Kidney (tissue), 14 donors: ENCODE results near the gene NFKBIB. TPM values are rescaled to one million over a fixed set of nuclear protein-coding genes. Genes with fewer than 3 reads are reported as not detected.

ENCODE experiments used
- DNase-seq, 5 donors: peaks; one replicate each; pipeline ENCODE4 v3.0.0-alpha.2; 2013 to 2020
- FAIRE-seq: peaks from 2 replicates; lab custom pipeline; 2012; peaks lifted over from hg19 to GRCh38; lab: Jason Lieb, UNC
- H3K27ac ChIP-seq, 2 donors: one replicate each; pipeline ENCODE4 v1.7.0; 2013; ENCODE audit warnings: low read depth in 2 of 2, low read length in 2 of 2, inconsistent platforms in 1 of 2
- H3K27me3 ChIP-seq: one replicate; pipeline ENCODE4 v1.7.1; 2013; ENCODE audit warnings: low read length, inconsistent platforms; ENCODE audit not compliant: control insufficient read depth, insufficient read depth
- H3K36me3 ChIP-seq, 3 donors: one replicate each; pipeline versions ENCODE4 v1.7.0 to v1.7.1; 2013; ENCODE audit warnings: low read length in 3 of 3, control low read depth in 1 of 3, inconsistent platforms in 1 of 3; ENCODE audit not compliant: insufficient read depth in 3 of 3, control insufficient read depth in 2 of 3
- H3K4me1 ChIP-seq, 3 donors: one replicate each; pipeline versions ENCODE4 v1.7.0 to v1.7.1; 2013; ENCODE audit warnings: low read length in 3 of 3, inconsistent platforms in 1 of 3, low read depth in 1 of 3; ENCODE audit not compliant: control insufficient read depth in 2 of 3, insufficient read depth in 2 of 3
- H3K4me3 ChIP-seq, 3 donors: one replicate each; pipeline versions ENCODE4 v1.7.0 to v1.8.1; 2013; ENCODE audit warnings: low read length in 3 of 3, control low read depth in 1 of 3, inconsistent platforms in 1 of 3
- H3K9ac ChIP-seq, 3 donors: one replicate each; pipeline versions ENCODE4 v1.7.0 to v1.7.1; 2013; ENCODE audit warnings: low read length in 3 of 3, control low read depth in 1 of 3, inconsistent platforms in 1 of 3
- H3K9me3 ChIP-seq, 3 donors: one replicate each; pipeline versions ENCODE4 v1.7.0 to v1.7.1; 2013; ENCODE audit warnings: low read length in 3 of 3, control low read depth in 1 of 3, inconsistent platforms in 1 of 3; ENCODE audit not compliant: control insufficient read depth in 2 of 3, insufficient read depth in 1 of 3
- intact Hi-C: fragments of 100-400 bp; cut with DNase I; formaldehyde crosslinking; loops from one replicate; pipeline ENCODE4 v1.11.1; 2022
- polyA plus RNA-seq: library from polyadenylated mRNA; stranded (reverse); fragments of 350-450 nt; fragmentation: Illumina TruSeq; extraction: RNeasy Lipid Tissue Mini Kit (QIAGEN cat#74804); gene quantifications from one replicate; pipeline ENCODE4 v1.2.3, GENCODE V29; 2014; ENCODE audit warnings: low read depth, low replicate concordance; ENCODE audit not compliant: insufficient read depth
- total RNA-seq: library from RNA; stranded (reverse); fragmentation: NEBNext Ultra II Directional; extraction: Animal tissue kit (Norgen Biotek cat#: 25700); gene quantifications from one replicate; pipeline ENCODE4 v1.2.1, GENCODE V29; 2021
- TF ChIP-seq, protein P1 (sequence below): IDR thresholded peaks from 3 replicates; pipeline ENCODE4 v1.5.1; 2012; ENCODE audit warnings: mild to moderate bottlenecking, moderate library complexity, borderline replicate concordance; ENCODE audit not compliant: insufficient read depth; ENCODE audit errors: extremely low read depth
- donor health status: control.
- donor health status: control.
- donor health status: control.
- donor health status: control.
- donor health status: control.
- donor health status: DM: yes; HTN: yes; CAD: no.
- donor health status: Normal renal cell carcinoma (clear cell type).

Gene NFKBIB
- total and polyA plus RNA-seq, 2 donors from 2014 or later = 23.2 to 37.6 TPM

DNA sequence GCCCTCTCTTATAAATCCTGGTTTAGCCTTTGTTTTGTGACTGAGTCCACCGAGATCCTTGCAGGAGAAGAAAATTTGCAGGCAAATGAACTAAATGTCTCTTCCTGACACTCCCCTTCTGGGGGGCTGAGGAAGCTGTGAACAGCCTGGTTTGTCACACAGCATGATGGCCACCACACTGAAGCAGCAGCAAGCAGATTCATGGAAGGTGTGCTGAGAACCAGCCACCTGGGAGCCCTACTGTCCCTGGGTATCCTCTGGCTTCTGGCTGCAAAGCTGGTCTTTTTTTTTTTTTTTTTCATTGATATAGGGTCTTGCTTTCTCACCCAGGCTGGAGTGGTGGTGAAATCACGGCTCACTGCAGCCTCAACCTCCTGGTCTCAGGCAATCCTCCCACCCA lies 42.2 kb downstream of the NFKBIB start:
- Histone ChIP-seq H3K27ac (no peak overlapping the region), H3K4me1 (no peaks in the 10 kb centered on the region), H3K27me3 (no peaks in the 10 kb centered on the region), H3K9me3 (no peaks in the 10 kb centered on the region), H3K9ac (no peak overlapping the region), H3K36me3 (peaks cover 3 to 15% (median 9%) of the 10 kb centered on the region in 3 donors), H3K4me3 (no peak overlapping the region)
- FAIRE-seq (no peak), DNase-seq (no peak)
- intact Hi-C loops = no loop called here
- TF ChIP-seq, protein P1, sequence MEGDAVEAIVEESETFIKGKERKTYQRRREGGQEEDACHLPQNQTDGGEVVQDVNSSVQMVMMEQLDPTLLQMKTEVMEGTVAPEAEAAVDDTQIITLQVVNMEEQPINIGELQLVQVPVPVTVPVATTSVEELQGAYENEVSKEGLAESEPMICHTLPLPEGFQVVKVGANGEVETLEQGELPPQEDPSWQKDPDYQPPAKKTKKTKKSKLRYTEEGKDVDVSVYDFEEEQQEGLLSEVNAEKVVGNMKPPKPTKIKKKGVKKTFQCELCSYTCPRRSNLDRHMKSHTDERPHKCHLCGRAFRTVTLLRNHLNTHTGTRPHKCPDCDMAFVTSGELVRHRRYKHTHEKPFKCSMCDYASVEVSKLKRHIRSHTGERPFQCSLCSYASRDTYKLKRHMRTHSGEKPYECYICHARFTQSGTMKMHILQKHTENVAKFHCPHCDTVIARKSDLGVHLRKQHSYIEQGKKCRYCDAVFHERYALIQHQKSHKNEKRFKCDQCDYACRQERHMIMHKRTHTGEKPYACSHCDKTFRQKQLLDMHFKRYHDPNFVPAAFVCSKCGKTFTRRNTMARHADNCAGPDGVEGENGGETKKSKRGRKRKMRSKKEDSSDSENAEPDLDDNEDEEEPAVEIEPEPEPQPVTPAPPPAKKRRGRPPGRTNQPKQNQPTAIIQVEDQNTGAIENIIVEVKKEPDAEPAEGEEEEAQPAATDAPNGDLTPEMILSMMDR = no peak

DNA sequence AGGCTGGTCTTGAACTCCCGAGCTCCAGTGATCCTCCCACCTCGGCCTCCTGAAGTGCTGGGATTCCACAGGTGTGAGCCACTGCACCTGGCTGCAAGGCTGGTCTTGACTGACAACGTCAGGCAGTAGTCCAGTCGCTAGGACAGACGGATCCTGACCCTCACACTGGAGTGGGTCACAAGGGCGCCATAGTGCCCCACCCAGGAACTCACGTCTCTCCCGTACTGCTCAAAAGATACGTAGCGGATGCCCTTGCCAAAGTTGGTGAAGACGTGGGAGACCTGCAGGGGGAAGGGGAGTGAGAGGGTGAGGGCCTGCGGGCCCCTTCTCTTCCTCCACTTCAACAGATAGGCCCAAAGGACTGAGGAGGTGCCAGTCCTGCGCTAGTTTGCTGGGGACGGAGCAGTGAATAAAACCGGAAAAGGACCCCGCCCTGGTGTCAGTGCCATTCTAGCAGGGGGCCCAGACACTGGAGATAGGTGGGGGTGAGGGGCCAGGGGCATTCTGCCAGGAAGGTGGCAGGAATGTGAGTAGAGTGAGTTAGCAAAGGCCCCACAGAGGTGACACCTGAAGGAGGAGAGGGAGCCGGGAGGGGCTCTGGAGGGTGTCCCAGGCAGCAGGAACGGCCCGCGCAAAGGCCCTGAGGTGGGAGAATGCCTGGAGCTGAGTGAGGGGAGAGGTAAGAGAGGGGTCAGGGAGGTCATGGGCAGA lies 42.9 kb downstream of the NFKBIB start:
- peak in 1 of 5 donors; percentile 46 for DNase-seq

DNA sequence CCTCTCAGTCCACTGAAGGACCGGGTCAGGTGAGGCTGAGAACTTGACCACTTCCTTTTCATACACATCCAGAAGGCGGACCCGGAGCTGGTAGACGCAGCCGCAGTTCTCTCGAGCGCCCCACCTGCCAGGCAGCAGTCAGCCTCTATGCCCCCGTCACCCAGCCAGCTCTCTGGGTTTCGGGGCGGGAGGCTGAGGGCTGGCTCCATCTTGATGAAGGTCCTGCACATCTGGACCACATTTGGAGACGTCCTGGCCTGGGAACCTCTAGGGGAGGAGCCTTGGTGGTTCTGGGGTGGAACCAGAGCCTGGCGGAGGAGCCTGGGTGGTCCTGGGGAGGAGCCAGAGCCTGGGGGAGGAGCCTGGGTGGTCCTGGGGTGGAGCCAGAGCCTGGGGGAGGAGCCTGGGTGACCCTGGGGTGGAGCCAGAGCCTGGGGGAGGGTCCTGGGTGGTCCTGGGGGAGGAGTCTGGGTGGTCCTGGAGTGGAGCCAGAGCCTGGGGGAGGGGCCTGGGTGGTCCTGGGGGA lies 45.3 kb downstream of the NFKBIB start:
- FAIRE-seq (no peak), DNase-seq (peak in 1 of 5 donors; percentile 46)
- H3K36me3 ChIP-seq = peaks cover 3 to 16% (median 9%) of the 10 kb centered on the region in 3 donors
- H3K27ac ChIP-seq = no peak overlapping the region
- TF ChIP-seq, protein P1 = no peak
- H3K27me3 ChIP-seq = no peaks in the 10 kb centered on the region
- H3K4me3 ChIP-seq = no peak overlapping the region
- no peaks in the 10 kb centered on the region for H3K9me3 ChIP-seq
- no peak overlapping the region for H3K9ac ChIP-seq
- H3K4me1 ChIP-seq = peaks cover 0 to 2% (median 0%) of the 10 kb centered on the region in 3 donors
- intact Hi-C loops = no loop called here

More for the DNA sequence above, 42.9 kb downstream of the NFKBIB start:
- Histone ChIP-seq H3K36me3 (peaks cover 3 to 16% (median 9%) of the 10 kb centered on the region in 3 donors), H3K9me3 (no peaks in the 10 kb centered on the region), H3K27ac (no peak overlapping the region), H3K27me3 (no peaks in the 10 kb centered on the region), H3K4me1 (no peaks in the 10 kb centered on the region), H3K4me3 (no peak overlapping the region), H3K9ac (no peak overlapping the region)
- intact Hi-C loops = no loop called here
- TF ChIP-seq, protein P1 = no peak
- FAIRE-seq = no peak
